Fibroblast of lung (primary cell): Measurements from ENCODE around the gene RER1. TPM values are rescaled to one million over a fixed set of nuclear protein-coding genes. Genes with fewer than 3 reads are reported as not detected.
"Not testable (repeated sequence)": the region's sequence is repeated elsewhere in the genome, so short reads cannot be mapped to it uniquely, and the experiment has no call there.

Experiments used
- DNase-seq, 2 donors: peaks; one replicate each; pipeline versions ENCODE4 v3.0.0 to v3.0.0-alpha.2; 2010; ENCODE audit warnings: low read depth in 2 of 2
- H2AFZ ChIP-seq: 2 replicates; pipeline ENCODE4 v1.5.1; 2012; ENCODE audit warnings: low read length, control low read depth, inconsistent platforms
- H3K27ac ChIP-seq: 2 replicates; pipeline ENCODE4 v1.5.1; 2011; ENCODE audit warnings: low read length, control low read depth; ENCODE audit not compliant: insufficient read depth
- H3K27me3 ChIP-seq: 2 replicates; pipeline ENCODE4 v1.5.1; 2011; ENCODE audit warnings: mild to moderate bottlenecking, low read length; ENCODE audit not compliant: control insufficient read depth, insufficient read depth
- H3K36me3 ChIP-seq: 2 replicates; pipeline ENCODE4 v1.5.1; 2011; ENCODE audit warnings: low read length; ENCODE audit not compliant: control insufficient read depth, insufficient read depth
- H3K4me1 ChIP-seq: 2 replicates; pipeline ENCODE4 v1.5.1; 2011; ENCODE audit warnings: low read length; ENCODE audit not compliant: control insufficient read depth, insufficient read depth; ENCODE audit errors: extremely low read depth
- H3K4me2 ChIP-seq: 2 replicates; pipeline ENCODE4 v1.5.1; 2011; ENCODE audit warnings: low read length, control low read depth; ENCODE audit not compliant: insufficient read depth; ENCODE audit errors: extremely low read depth
- H3K4me3 ChIP-seq, 4 experiments: fragments of 200-600 bp in 1 of 4; sonication (generic) in 1 of 4; replicated peaks in 1 of 4; 2 replicates each; pipeline ENCODE4 v1.5.1; 2011 to 2016; ENCODE audit warnings: low read length in 4 of 4, low read depth in 3 of 4, mild to moderate bottlenecking in 3 of 4, control low read depth in 2 of 4, inconsistent platforms in 1 of 4, mixed read lengths in 1 of 4; ENCODE audit not compliant: insufficient read depth in 1 of 4; ENCODE audit errors: control extremely low read depth in 1 of 4
- H3K79me2 ChIP-seq: 2 replicates; pipeline ENCODE4 v1.5.1; 2012; ENCODE audit warnings: mild to moderate bottlenecking, low read length, inconsistent platforms; ENCODE audit not compliant: control insufficient read depth, insufficient read depth
- H3K9ac ChIP-seq: 2 replicates; pipeline ENCODE4 v1.5.1; 2011; ENCODE audit warnings: mild to moderate bottlenecking, low read length, control low read depth; ENCODE audit not compliant: insufficient read depth
- H3K9me3 ChIP-seq: 2 replicates; pipeline ENCODE4 v1.5.1; 2012; ENCODE audit warnings: low read depth, low read length; ENCODE audit not compliant: control insufficient read depth, insufficient read depth
- H4K20me1 ChIP-seq: 2 replicates; pipeline ENCODE4 v1.5.1; 2011; ENCODE audit warnings: low read length; ENCODE audit not compliant: control insufficient read depth, insufficient read depth; ENCODE audit errors: extremely low read depth
- EZH2 ChIP-seq: IDR thresholded peaks from 2 replicates; pipeline ENCODE4 v1.5.1; 2012; ENCODE audit warnings: low read length, control low read depth, mild to moderate bottlenecking; ENCODE audit errors: missing control alignments
- polyA plus RNA-seq, 2 donors: library from polyadenylated mRNA; depleted of rRNA in 1 of 2; stranded (reverse) in 1 of 2; unstranded in 1 of 2; fragments of >200 nt; gene quantifications; 2 replicates each; pipeline ENCODE4 v1.2.1, GENCODE V29; 2011 to 2012; ENCODE audit warnings: missing spikeins in 1 of 2
- total RNA-seq: library from RNA; depleted of rRNA; stranded (reverse); fragments of >200 nt; gene quantifications from 2 replicates; pipeline ENCODE4 v1.2.1, GENCODE V29; 2014
- TF ChIP-seq, protein P1 (sequence below), 2 donors: IDR thresholded peaks in 1 of 2; conservative IDR thresholded peaks in 1 of 2; 1 replicate in 1 of 2; 2 replicates in 1 of 2; pipeline ENCODE4 v1.5.1; 2011 to 2012; ENCODE audit warnings: low read length in 2 of 2, control low read depth in 1 of 2, inconsistent platforms in 1 of 2, low read depth in 1 of 2, mild to moderate bottlenecking in 1 of 2

RER1 gene
- total and polyA plus RNA-seq, 2 donors (not counting 1 experiment from before 2014, with no cell fraction given): 76.1 to 271 TPM

DNA sequence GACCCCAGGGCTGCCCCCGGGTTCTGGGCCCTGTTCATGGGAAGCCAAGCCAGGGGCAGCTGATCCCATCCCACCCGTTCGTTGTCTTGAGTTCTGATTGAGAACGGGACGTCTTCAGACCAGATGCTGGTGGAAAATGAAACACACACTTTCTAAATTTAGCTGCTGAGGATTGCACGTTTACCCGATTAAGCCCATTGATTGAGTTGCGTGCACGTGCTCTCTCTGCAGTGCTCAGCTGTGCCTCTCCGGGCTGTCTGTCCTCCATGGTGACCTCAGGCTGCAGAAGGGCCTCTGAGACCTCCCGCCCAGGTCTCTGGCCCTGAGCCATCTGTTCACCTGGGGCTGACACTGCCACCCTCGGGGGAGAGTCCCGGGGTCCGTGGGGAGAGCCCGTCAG, 47.7 kb downstream of the RER1 start:
- no peak overlapping the region for H3K4me2 ChIP-seq
- no peak overlapping the region for H3K4me3 ChIP-seq
- H3K9me3 ChIP-seq: no peaks in the 10 kb centered on the region
- H3K9ac ChIP-seq: no peak overlapping the region
- TF ChIP-seq, protein P1, sequence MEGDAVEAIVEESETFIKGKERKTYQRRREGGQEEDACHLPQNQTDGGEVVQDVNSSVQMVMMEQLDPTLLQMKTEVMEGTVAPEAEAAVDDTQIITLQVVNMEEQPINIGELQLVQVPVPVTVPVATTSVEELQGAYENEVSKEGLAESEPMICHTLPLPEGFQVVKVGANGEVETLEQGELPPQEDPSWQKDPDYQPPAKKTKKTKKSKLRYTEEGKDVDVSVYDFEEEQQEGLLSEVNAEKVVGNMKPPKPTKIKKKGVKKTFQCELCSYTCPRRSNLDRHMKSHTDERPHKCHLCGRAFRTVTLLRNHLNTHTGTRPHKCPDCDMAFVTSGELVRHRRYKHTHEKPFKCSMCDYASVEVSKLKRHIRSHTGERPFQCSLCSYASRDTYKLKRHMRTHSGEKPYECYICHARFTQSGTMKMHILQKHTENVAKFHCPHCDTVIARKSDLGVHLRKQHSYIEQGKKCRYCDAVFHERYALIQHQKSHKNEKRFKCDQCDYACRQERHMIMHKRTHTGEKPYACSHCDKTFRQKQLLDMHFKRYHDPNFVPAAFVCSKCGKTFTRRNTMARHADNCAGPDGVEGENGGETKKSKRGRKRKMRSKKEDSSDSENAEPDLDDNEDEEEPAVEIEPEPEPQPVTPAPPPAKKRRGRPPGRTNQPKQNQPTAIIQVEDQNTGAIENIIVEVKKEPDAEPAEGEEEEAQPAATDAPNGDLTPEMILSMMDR (conservative IDR thresholded peaks at IDR 0.05 in 1 of 2, IDR thresholded peaks at IDR 0.05 in 1 of 2; ENCODE audit: low read depth in 1 of 2, low read length in 2 of 2): no peak
- no peak for TF ChIP-seq EZH2
- no peaks in the 10 kb centered on the region for H4K20me1 ChIP-seq
- H3K4me1 ChIP-seq: no peaks in the 10 kb centered on the region
- peaks cover 17% of the 10 kb centered on the region for H3K27me3 ChIP-seq
- H3K36me3 ChIP-seq: no peaks in the 10 kb centered on the region
- H3K27ac ChIP-seq: no peak overlapping the region
- no peaks in the 10 kb centered on the region for H3K79me2 ChIP-seq
- DNase-seq: no peak
- H2AFZ ChIP-seq: no peak overlapping the region

DNA sequence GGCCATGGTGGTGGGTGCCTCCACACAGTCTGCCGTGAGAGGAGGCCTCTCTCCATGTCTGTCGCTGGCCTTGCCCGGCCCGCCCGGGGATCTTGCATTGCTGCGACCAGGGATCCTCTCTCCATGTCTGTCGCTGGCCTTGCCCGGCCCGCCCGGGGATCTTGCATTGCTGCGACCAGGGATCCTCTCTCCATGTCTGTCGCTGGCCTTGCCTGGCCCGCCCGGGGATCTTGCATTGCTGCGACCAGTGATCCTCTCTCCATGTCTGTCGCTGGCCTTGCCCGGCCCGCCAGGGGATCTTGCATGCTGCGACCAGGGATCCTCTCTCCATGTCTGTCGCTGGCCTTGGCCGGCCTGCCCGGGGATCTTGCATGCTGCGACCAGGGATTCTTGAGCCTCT, 48.7 kb downstream of the RER1 start:
- H3K9ac ChIP-seq, H3K4me2 ChIP-seq, H2AFZ ChIP-seq, H3K9me3 ChIP-seq, H3K36me3 ChIP-seq, DNase-seq, H3K4me1 ChIP-seq, H3K27ac ChIP-seq, H3K79me2 ChIP-seq, H4K20me1 ChIP-seq, H3K4me3 ChIP-seq: not testable (repeated sequence)
- H3K27me3 ChIP-seq: peaks cover 25% of the 10 kb centered on the region

DNA sequence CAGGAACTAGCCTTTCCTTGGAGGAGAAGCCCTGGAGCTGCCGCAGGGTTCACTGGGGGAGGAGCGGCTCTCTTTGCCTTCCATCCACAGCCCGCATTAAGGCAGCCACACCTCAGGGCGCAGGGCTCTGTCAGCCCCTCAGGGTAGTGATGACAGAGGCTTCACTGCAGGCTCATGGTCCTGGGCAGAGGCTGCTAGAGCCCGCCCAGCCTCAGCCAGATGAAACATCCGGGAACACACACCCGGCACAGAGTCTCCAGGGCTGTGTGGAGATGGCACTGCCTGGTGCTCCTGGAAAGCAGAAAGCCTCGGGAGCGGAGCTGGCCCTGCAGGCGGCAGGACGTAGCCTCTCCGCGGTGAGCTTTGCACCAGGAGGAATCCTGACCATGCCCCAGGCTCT, 50.1 kb downstream of the RER1 start:
- Histone ChIP-seq H3K4me1 (no peaks in the 10 kb centered on the region), H3K9me3 (no peaks in the 10 kb centered on the region), H3K27me3 (peaks cover 25% of the 10 kb centered on the region), H2AFZ (no peak overlapping the region), H3K9ac (no peak overlapping the region), H3K36me3 (no peaks in the 10 kb centered on the region), H3K79me2 (no peaks in the 10 kb centered on the region), H3K27ac (no peak overlapping the region), H3K4me3 (no peak overlapping the region), H4K20me1 (no peaks in the 10 kb centered on the region), H3K4me2 (no peak overlapping the region)
- DNase-seq: no peak
- TF ChIP-seq, protein P1 (conservative IDR thresholded peaks at IDR 0.05 in 1 of 2, IDR thresholded peaks at IDR 0.05 in 1 of 2; ENCODE audit: low read depth in 1 of 2, low read length in 2 of 2): no peak
- TF ChIP-seq EZH2: no peak
